HepG2 (cell line): ENCODE data around the gene BCL7A. TPM values are rescaled to one million over a fixed set of nuclear protein-coding genes. Genes with fewer than 3 reads are reported as not detected.

Source experiments
- ATAC-seq: fragments of 200-7000 bp; cut with Tn5 transposase; 3 replicates; pipeline ENCODE4 v1.9.1; 2020; ENCODE audit warnings: mild to moderate bottlenecking, moderate library complexity
- BruUV-seq: library from RNA; stranded (reverse); fragments of 400-500 nt; replicated peaks from 2 replicates; lab custom pipeline; 2021; lab: Mats Ljungman, UMichigan
- CTCF ChIA-PET: fragments of 300-600 bp; formaldehyde crosslinking; extraction: SDS; loops from one replicate; lab custom pipeline; 2021; ENCODE audit warnings: low total read pairs, inconsistent platforms, low intra/inter-chr PET ratio; lab: Yijun Ruan, JAX
- POLR2A ChIA-PET: fragments of 350-600 bp; sonication (Branson Sonifier 250); formaldehyde crosslinking; loops from one replicate; lab custom pipeline; 2020; ENCODE audit warnings: antibody characterized with exemption, inconsistent platforms; lab: Yijun Ruan, JAX
- DNase-seq: peaks from one replicate; pipeline ENCODE4 v3.0.0-alpha.2; 2015; ENCODE audit warnings: low spot score
- FAIRE-seq: peaks from 3 replicates; lab custom pipeline; 2011; peaks lifted over from hg19 to GRCh38; lab: Jason Lieb, UNC
- H2AFZ ChIP-seq: one replicate; pipeline ENCODE4 v1.6.1; 2011; ENCODE audit warnings: low read length, inconsistent platforms
- H3K27ac ChIP-seq: fragments of 300-600 bp; 3 replicates; pipeline ENCODE4 v1.8.0; 2011; ENCODE audit warnings: mixed run types, mild to moderate bottlenecking, mixed read lengths, low read length, inconsistent platforms; ENCODE audit not compliant: insufficient read depth; ENCODE audit errors: extremely low read length
- H3K27me3 ChIP-seq, 2 experiments: fragments of 200-600 bp in 1 of 2; 2 replicates in 1 of 2; 3 replicates in 1 of 2; pipeline versions ENCODE4 v1.6.0 to v1.8.0; 2011; ENCODE audit warnings: low read length in 2 of 2, mild to moderate bottlenecking in 2 of 2, moderate library complexity in 2 of 2, inconsistent platforms in 1 of 2; ENCODE audit not compliant: insufficient read depth in 2 of 2, control insufficient read depth in 1 of 2
- H3K36me3 ChIP-seq, 2 experiments: fragments of 200-600 bp in 1 of 2; replicated peaks in 1 of 2; 2 replicates in 1 of 2; 3 replicates in 1 of 2; pipeline versions ENCODE4 v1.5.1 to v1.8.0; 2011; ENCODE audit warnings: low read length in 2 of 2, inconsistent platforms in 1 of 2; ENCODE audit not compliant: insufficient read depth in 2 of 2, control insufficient read depth in 1 of 2
- H3K4me1 ChIP-seq: 2 replicates; pipeline ENCODE4 v1.5.1; 2012; ENCODE audit warnings: low read length, inconsistent platforms; ENCODE audit not compliant: insufficient read depth
- H3K4me2 ChIP-seq: 2 replicates; pipeline ENCODE4 v1.6.0; 2011; ENCODE audit warnings: low read depth, low read length, inconsistent platforms
- H3K4me3 ChIP-seq, 3 experiments: fragments of 200-600 bp in 1 of 3; sonication (generic), shearing (Covaris generic) in 1 of 3; replicated peaks in 1 of 3; 2 replicates each; pipeline ENCODE4 v1.5.1; 2011 to 2016; ENCODE audit warnings: low read length in 3 of 3, inconsistent platforms in 2 of 3, low read depth in 2 of 3, mild to moderate bottlenecking in 2 of 3, control low read depth in 1 of 3, mixed read lengths in 1 of 3; ENCODE audit not compliant: insufficient read depth in 1 of 3
- H3K79me2 ChIP-seq: one replicate; pipeline ENCODE4 v1.6.1; 2011; ENCODE audit warnings: low read length, inconsistent platforms; ENCODE audit not compliant: insufficient read depth
- H3K9ac ChIP-seq: 2 replicates; pipeline ENCODE4 v1.6.0; 2011; ENCODE audit warnings: mild to moderate bottlenecking, low read depth, low read length, inconsistent platforms; ENCODE audit not compliant: insufficient read depth
- H3K9me3 ChIP-seq: 2 replicates; pipeline ENCODE4 v1.5.1; 2012; ENCODE audit warnings: mild to moderate bottlenecking, low read length
- H4K20me1 ChIP-seq: 2 replicates; pipeline ENCODE4 v1.6.0; 2011; ENCODE audit warnings: inconsistent platforms, mild to moderate bottlenecking, low read length, moderate library complexity; ENCODE audit not compliant: insufficient read depth
- HMG20A ChIP-seq: IDR thresholded peaks from 2 replicates; pipeline ENCODE4 v1.6.1; 2016; ENCODE audit warnings: borderline replicate concordance
- HNRNPL ChIP-seq: fragments of 200-400 bp; formaldehyde crosslinking; IDR thresholded peaks from 2 replicates; pipeline ENCODE4 v1.6.1; 2017; ENCODE audit warnings: mild to moderate bottlenecking, low read depth, low read length
- MEIS1 ChIP-seq: sonication (generic); formaldehyde crosslinking; IDR thresholded peaks from 2 replicates; pipeline ENCODE4 v1.9.0; 2021; ENCODE audit warnings: mild to moderate bottlenecking, missing genetic modification reagents, moderate library complexity, borderline replicate concordance
- RXRA ChIP-seq: sonication (generic); formaldehyde crosslinking; IDR thresholded peaks from 2 replicates; pipeline ENCODE4 v1.5.1; 2020; ENCODE audit warnings: missing genetic modification reagents
- TBP ChIP-seq: sonication (generic); formaldehyde crosslinking; IDR thresholded peaks from 2 replicates; pipeline ENCODE4 v1.5.0; 2020; ENCODE audit warnings: missing genetic modification reagents
- U2AF2 ChIP-seq: fragments of 200-400 bp; formaldehyde crosslinking; IDR thresholded peaks from 2 replicates; pipeline ENCODE4 v1.6.1; 2017; ENCODE audit warnings: low read depth, mild to moderate bottlenecking, low read length
- ZNF788 ChIP-seq: sonication (generic); formaldehyde crosslinking; IDR thresholded peaks from 2 replicates; pipeline ENCODE4 v1.5.0; 2020; ENCODE audit warnings: mild to moderate bottlenecking, missing genetic modification reagents, borderline replicate concordance
- ZNF816 ChIP-seq: sonication (generic); formaldehyde crosslinking; IDR thresholded peaks from 2 replicates; pipeline ENCODE4 v1.8.0; 2022; ENCODE audit warnings: missing genetic modification reagents, mild to moderate bottlenecking, borderline replicate concordance
- ZNF878 ChIP-seq: sonication (generic); formaldehyde crosslinking; IDR thresholded peaks from 2 replicates; pipeline ENCODE4 v1.8.1; 2023; ENCODE audit warnings: mild to moderate bottlenecking, missing genetic modification reagents, moderate library complexity
- WGBS: methylation state at CpG from one replicate; pipeline ENCODE4 v1.1.6; 2017; ENCODE audit warnings: low lambda C conversion rate; 5-methylcytosine and 5-hydroxymethylcytosine counted together
- in situ Hi-C: cut with HindIII; loops from 2 replicates; pipeline ENCODE4 v1.10.0; 2017; ENCODE audit warnings: low pct_unique_long_range_greater_than_20kb; ENCODE audit not compliant: extremely low pct_ligation_motif_present
- intact Hi-C: fragments of 100-400 bp; cut with micrococcal nuclease; formaldehyde crosslinking; loops from one replicate; pipeline ENCODE4 v1.10.0; 2022; ENCODE audit not compliant: unreplicated experiment
- polyA plus RNA-seq, 8 experiments: library from polyadenylated mRNA; depleted of rRNA in 3 of 8; stranded (reverse) in 7 of 8; unstranded in 1 of 8; fragments of >200 nt; fragmentation: Illumina TruSeq in 4 of 8; extraction: Trizol in 4 of 8; gene quantifications; 2 replicates each; pipeline versions ENCODE4 v1.2.1 to v1.2.3, GENCODE V29; 2011 to 2016; ENCODE audit warnings: low read depth in 4 of 8, missing spikeins in 1 of 8, mixed read lengths in 1 of 8; ENCODE audit not compliant: insufficient read depth in 1 of 8
- total RNA-seq, 5 experiments: library from RNA; depleted of rRNA; stranded (reverse); fragments of >200 nt; fragmentation: Illumina TruSeq; extraction: Trizol; gene quantifications; 2 replicates each; pipeline ENCODE4 v1.2.3, GENCODE V29; 2016; ENCODE audit warnings: low read depth in 1 of 5
- TF ChIP-seq, protein P1 (sequence below): sonication (generic); formaldehyde crosslinking; IDR thresholded peaks from 2 replicates; pipeline ENCODE4 v1.4.0; 2020; ENCODE audit warnings: missing genetic modification reagents, borderline replicate concordance
- TF ChIP-seq, protein P2 (sequence below): sonication (generic); formaldehyde crosslinking; IDR thresholded peaks from 2 replicates; pipeline ENCODE4 v1.5.0; 2020; ENCODE audit warnings: mild to moderate bottlenecking, missing genetic modification reagents
- TF ChIP-seq, protein P3 (sequence below): sonication (generic); formaldehyde crosslinking; IDR thresholded peaks from 2 replicates; pipeline ENCODE4 v1.4.0; 2020; ENCODE audit warnings: missing genetic modification reagents

The BCL7A gene
- total and polyA plus RNA-seq, 2 of the 13 experiments (the other 11 are each of a cell fraction or from before 2014, with no cell fraction given) = 4.1 to 6.2 TPM

GRCh38 chr12:121976950-121977349 lies 44.7 kb upstream of the BCL7A start:
- Histone ChIP-seq H3K79me2 (no peaks in the 10 kb centered on the region), H2AFZ (no peak overlapping the region), H3K4me2 (no peak overlapping the region), H3K27ac (no peak overlapping the region), H4K20me1 (no peaks in the 10 kb centered on the region), H3K4me1 (no peaks in the 10 kb centered on the region), H3K36me3 (no peaks in the 10 kb centered on the region), H3K4me3 (no peak overlapping the region), H3K27me3 (peaks cover 3 to 22% of the 10 kb centered on the region in 2 experiments; a peak in 4 of 5 replicates), H3K9ac (no peak overlapping the region), H3K9me3 (no peaks in the 10 kb centered on the region)
- no peak for DNase-seq
- no TSS peak for BruUV-seq
- FAIRE-seq = no peak
- intact Hi-C loops = no loop called here
- CTCF ChIA-PET = no interaction called here
- in situ Hi-C loops = no loop called here
- POLR2A ChIA-PET = no interaction called here
- ATAC-seq = no peak
- TF ChIP-seq, protein P1, sequence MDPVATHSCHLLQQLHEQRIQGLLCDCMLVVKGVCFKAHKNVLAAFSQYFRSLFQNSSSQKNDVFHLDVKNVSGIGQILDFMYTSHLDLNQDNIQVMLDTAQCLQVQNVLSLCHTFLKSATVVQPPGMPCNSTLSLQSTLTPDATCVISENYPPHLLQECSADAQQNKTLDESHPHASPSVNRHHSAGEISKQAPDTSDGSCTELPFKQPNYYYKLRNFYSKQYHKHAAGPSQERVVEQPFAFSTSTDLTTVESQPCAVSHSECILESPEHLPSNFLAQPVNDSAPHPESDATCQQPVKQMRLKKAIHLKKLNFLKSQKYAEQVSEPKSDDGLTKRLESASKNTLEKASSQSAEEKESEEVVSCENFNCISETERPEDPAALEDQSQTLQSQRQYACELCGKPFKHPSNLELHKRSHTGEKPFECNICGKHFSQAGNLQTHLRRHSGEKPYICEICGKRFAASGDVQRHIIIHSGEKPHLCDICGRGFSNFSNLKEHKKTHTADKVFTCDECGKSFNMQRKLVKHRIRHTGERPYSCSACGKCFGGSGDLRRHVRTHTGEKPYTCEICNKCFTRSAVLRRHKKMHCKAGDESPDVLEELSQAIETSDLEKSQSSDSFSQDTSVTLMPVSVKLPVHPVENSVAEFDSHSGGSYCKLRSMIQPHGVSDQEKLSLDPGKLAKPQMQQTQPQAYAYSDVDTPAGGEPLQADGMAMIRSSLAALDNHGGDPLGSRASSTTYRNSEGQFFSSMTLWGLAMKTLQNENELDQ (CRISPR knock-in tag) = no peak
- TF ChIP-seq HNRNPL = no peak
- TF ChIP-seq ZNF816 = no peak
- TF ChIP-seq RXRA = no peak
- WGBS = 55% methylated on average over 5 of the region's 5 CpGs

DNA sequence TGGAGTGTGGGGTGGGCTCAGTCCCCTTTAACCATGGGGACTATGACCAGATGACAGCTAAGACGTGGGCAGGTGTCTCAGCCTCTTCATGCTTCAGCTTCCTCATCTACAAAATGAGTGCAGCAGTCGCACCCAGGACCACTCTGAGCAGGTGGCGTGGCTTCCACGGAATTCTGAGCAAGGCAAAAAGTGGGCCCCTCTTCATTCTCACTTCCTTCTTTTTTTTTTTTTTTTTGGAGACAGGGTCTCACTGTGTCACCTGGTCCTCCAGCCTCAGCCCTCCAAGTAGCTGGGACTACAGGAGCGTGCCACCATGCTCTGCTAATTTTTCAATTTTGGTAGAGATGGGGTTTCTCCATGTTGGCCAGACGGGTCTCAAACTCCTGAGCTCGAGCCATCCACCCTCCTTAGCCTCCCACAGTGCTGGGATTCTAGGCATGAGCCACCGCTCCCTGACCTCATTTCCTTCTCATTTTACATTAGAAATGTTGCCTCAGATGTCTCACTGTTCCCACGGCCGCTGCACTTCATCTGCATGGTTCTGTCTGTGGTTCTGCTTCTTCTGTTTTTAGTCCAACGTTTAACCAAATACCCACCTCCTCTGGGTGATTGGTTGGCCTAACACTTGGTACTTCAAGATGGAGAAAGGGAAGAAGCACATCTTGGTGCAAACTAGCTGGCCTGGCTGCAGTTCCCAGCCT lies 41.3 kb upstream of the BCL7A start:
- Histone ChIP-seq H3K9ac (no peak overlapping the region), H3K4me2 (no peak overlapping the region), H3K27ac (no peak overlapping the region), H3K4me3 (no peak overlapping the region), H3K36me3 (no peaks in the 10 kb centered on the region), H2AFZ (no peak overlapping the region), H3K79me2 (no peaks in the 10 kb centered on the region), H3K27me3 (peaks cover 3 to 25% of the 10 kb centered on the region in 2 experiments; a peak in 4 of 5 replicates), H3K9me3 (no peaks in the 10 kb centered on the region), H4K20me1 (no peaks in the 10 kb centered on the region), H3K4me1 (no peaks in the 10 kb centered on the region)
- in situ Hi-C loops = no loop called here
- 38% methylated on average over 10 of the region's 11 CpGs for WGBS
- FAIRE-seq = no peak
- intact Hi-C loops = no loop called here
- no peak for ATAC-seq
- DNase-seq = no peak
- ChIA-PET CTCF (no interaction called here), POLR2A (no interaction called here)
- no TSS peak for BruUV-seq
- TF ChIP-seq U2AF2 (no peak), HMG20A (no peak), ZNF788 (CRISPR knock-in tag) (no peak), ZNF878 (no peak), MEIS1 (CRISPR knock-in tag) (no peak), TBP (CRISPR knock-in tag) (no peak)
- TF ChIP-seq, protein P2, sequence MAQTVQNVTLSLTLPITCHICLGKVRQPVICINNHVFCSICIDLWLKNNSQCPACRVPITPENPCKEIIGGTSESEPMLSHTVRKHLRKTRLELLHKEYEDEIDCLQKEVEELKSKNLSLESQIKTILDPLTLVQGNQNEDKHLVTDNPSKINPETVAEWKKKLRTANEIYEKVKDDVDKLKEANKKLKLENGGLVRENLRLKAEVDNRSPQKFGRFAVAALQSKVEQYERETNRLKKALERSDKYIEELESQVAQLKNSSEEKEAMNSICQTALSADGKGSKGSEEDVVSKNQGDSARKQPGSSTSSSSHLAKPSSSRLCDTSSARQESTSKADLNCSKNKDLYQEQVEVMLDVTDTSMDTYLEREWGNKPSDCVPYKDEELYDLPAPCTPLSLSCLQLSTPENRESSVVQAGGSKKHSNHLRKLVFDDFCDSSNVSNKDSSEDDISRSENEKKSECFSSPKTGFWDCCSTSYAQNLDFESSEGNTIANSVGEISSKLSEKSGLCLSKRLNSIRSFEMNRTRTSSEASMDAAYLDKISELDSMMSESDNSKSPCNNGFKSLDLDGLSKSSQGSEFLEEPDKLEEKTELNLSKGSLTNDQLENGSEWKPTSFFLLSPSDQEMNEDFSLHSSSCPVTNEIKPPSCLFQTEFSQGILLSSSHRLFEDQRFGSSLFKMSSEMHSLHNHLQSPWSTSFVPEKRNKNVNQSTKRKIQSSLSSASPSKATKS = no peak
- TF ChIP-seq, protein P3, sequence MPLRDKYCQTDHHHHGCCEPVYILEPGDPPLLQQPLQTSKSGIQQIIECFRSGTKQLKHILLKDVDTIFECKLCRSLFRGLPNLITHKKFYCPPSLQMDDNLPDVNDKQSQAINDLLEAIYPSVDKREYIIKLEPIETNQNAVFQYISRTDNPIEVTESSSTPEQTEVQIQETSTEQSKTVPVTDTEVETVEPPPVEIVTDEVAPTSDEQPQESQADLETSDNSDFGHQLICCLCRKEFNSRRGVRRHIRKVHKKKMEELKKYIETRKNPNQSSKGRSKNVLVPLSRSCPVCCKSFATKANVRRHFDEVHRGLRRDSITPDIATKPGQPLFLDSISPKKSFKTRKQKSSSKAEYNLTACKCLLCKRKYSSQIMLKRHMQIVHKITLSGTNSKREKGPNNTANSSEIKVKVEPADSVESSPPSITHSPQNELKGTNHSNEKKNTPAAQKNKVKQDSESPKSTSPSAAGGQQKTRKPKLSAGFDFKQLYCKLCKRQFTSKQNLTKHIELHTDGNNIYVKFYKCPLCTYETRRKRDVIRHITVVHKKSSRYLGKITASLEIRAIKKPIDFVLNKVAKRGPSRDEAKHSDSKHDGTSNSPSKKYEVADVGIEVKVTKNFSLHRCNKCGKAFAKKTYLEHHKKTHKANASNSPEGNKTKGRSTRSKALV (CRISPR knock-in tag) = no peak
